Measurements from ENCODE around the gene MYOCOS.

MYOCOS gene, protein sequence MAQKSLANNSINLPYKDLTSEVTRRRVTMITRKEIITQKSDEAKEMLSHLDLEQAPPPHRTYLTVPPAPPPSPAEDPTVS

DNA sequence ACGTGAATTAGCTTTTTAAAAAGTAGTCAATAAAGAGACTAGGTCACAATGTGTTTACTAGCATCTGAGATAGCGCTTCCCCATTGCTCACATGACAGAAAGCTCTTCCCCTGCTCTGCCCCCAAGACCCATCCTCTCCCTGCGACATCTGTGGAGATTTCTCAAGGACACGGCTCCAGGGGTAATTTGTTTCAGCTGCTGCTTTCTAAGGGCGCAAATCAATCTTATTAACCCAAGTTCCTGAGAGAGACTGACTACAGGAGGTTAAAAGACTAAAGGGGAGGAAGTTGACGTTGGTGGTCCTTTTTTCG, at the start of gene MYOCOS:
Gene MYOCOS (plus strand): TSS at position 92 of the 311 bp plus-strand sequence. CDS start 1,641 bp downstream, outside the sequence.
- Histone ChIP-seq H3K36me3 (ENCODE audit: insufficient read depth) (no peaks in the 10 kb centered on the region), H3K27me3 (ENCODE audit: insufficient read depth, low read depth) (no peaks in the 10 kb centered on the region), H3K9ac (no peak within 1 kb of the TSS), H3K4me2 (no peak within 1 kb of the TSS), H3K4me3 (IDR thresholded peaks at IDR 0.05; ENCODE audit: insufficient read depth, low read depth, low read length) (no peak within 1 kb of the TSS), H2AFZ (ENCODE audit: low read depth) (no peak within 1 kb of the TSS), H4K20me1 (ENCODE audit: insufficient read depth) (no peaks in the 10 kb centered on the region), H3K79me2 (ENCODE audit: insufficient read depth, low read depth) (no peaks in the 10 kb centered on the region), H3K4me1 (ENCODE audit: low read depth, poor library complexity, severe bottlenecking) (no peaks in the 10 kb centered on the region), H3K27ac (no peak within 1 kb of the TSS)
- TF ChIP-seq, protein P1, sequence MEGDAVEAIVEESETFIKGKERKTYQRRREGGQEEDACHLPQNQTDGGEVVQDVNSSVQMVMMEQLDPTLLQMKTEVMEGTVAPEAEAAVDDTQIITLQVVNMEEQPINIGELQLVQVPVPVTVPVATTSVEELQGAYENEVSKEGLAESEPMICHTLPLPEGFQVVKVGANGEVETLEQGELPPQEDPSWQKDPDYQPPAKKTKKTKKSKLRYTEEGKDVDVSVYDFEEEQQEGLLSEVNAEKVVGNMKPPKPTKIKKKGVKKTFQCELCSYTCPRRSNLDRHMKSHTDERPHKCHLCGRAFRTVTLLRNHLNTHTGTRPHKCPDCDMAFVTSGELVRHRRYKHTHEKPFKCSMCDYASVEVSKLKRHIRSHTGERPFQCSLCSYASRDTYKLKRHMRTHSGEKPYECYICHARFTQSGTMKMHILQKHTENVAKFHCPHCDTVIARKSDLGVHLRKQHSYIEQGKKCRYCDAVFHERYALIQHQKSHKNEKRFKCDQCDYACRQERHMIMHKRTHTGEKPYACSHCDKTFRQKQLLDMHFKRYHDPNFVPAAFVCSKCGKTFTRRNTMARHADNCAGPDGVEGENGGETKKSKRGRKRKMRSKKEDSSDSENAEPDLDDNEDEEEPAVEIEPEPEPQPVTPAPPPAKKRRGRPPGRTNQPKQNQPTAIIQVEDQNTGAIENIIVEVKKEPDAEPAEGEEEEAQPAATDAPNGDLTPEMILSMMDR (conservative IDR thresholded peaks at IDR 0.05; ENCODE audit: low read depth, low read length) = no peak

DNA sequence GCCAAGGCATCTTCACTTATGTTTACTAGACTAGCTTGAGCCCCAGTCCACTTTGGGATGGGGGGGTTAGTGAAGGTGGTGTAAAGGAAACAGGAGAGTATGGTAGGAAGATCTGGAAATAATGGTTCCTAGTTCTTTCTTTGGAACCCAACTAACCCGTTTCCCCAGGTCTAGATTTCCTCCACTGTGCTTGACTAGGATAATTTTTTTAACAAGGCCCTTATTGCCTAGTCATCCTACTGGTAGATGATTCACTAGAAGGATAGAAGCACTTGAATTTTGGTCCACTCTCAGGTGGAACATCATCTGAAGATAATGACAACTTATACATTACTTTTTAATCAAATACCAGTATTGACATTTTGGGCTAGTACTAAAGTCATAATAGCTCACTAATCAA, 45.9 kb upstream of the MYOCOS start:
- no peaks in the 10 kb centered on the region for H3K4me1 ChIP-seq (ENCODE audit: low read depth, poor library complexity, severe bottlenecking)
- TF ChIP-seq, protein P1 (conservative IDR thresholded peaks at IDR 0.05; ENCODE audit: low read depth, low read length) = no peak
- peaks cover 2% of the 10 kb centered on the region; the same call in 1 of the 2 replicates for H4K20me1 ChIP-seq (ENCODE audit: insufficient read depth)
- H3K36me3 ChIP-seq (ENCODE audit: insufficient read depth) = peaks cover 26% of the 10 kb centered on the region; the same call in 1 of the 2 replicates
- H3K4me3 ChIP-seq (IDR thresholded peaks at IDR 0.05; ENCODE audit: insufficient read depth, low read depth, low read length) = no peak overlapping the region
- H3K79me2 ChIP-seq (ENCODE audit: insufficient read depth, low read depth) = no peaks in the 10 kb centered on the region; the same call in 1 of the 2 replicates
- no peak overlapping the region for H2AFZ ChIP-seq (ENCODE audit: low read depth)
- no peak overlapping the region for H3K4me2 ChIP-seq
- H3K27me3 ChIP-seq (ENCODE audit: insufficient read depth, low read depth) = no peaks in the 10 kb centered on the region
- no peak overlapping the region for H3K27ac ChIP-seq
- no peak overlapping the region for H3K9ac ChIP-seq

GRCh38 chr1:171581226-171581625, 40.8 kb upstream of the MYOCOS start:
- peaks cover 8% of the 10 kb centered on the region for H4K20me1 ChIP-seq (ENCODE audit: insufficient read depth)
- no peaks in the 10 kb centered on the region for H3K27me3 ChIP-seq (ENCODE audit: insufficient read depth, low read depth)
- no peak overlapping the region for H3K27ac ChIP-seq
- H3K9ac ChIP-seq = no peak overlapping the region
- H3K4me2 ChIP-seq = no peak overlapping the region
- peaks cover 7% of the 10 kb centered on the region; the same call in 1 of the 2 replicates for H3K79me2 ChIP-seq (ENCODE audit: insufficient read depth, low read depth)
- TF ChIP-seq, protein P1 (conservative IDR thresholded peaks at IDR 0.05; ENCODE audit: low read depth, low read length) = no peak
- peaks cover 41% of the 10 kb centered on the region for H3K36me3 ChIP-seq (ENCODE audit: insufficient read depth)
- H2AFZ ChIP-seq (ENCODE audit: low read depth) = no peak overlapping the region
- no peaks in the 10 kb centered on the region for H3K4me1 ChIP-seq (ENCODE audit: low read depth, poor library complexity, severe bottlenecking)
- no peak overlapping the region for H3K4me3 ChIP-seq (IDR thresholded peaks at IDR 0.05; ENCODE audit: insufficient read depth, low read depth, low read length)

DNA sequence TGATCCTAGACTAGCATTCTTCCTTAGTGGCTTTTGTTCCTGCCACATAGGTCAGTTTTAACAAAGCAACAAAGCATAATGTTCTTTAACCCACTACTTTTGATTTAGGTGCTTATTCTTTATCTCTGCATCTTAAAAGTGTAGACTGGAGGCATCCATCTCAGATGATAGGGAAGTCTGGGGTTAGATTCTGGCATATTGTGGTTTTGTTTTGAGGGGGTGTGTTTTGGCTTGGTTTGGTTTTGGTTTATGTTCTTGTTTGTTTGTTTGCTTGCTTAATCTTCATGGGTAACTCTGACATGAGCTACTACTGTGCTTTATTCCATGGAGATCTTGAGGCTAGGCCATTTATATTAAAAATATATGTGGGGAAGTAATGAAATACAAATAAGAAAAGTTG, 40.3 kb upstream of the MYOCOS start:
- Histone ChIP-seq H3K36me3 (ENCODE audit: insufficient read depth) (peaks cover 39% of the 10 kb centered on the region), H3K79me2 (ENCODE audit: insufficient read depth, low read depth) (peaks cover 7% of the 10 kb centered on the region; the same call in 1 of the 2 replicates), H4K20me1 (ENCODE audit: insufficient read depth) (peaks cover 8% of the 10 kb centered on the region), H3K4me3 (IDR thresholded peaks at IDR 0.05; ENCODE audit: insufficient read depth, low read depth, low read length) (no peak overlapping the region), H3K27ac (no peak overlapping the region), H3K4me2 (no peak overlapping the region), H3K9ac (no peak overlapping the region), H3K4me1 (ENCODE audit: low read depth, poor library complexity, severe bottlenecking) (no peaks in the 10 kb centered on the region), H3K27me3 (ENCODE audit: insufficient read depth, low read depth) (no peaks in the 10 kb centered on the region), H2AFZ (ENCODE audit: low read depth) (no peak overlapping the region)
- TF ChIP-seq, protein P1 (conservative IDR thresholded peaks at IDR 0.05; ENCODE audit: low read depth, low read length) = no peak

Data from KMS-11 (cell line).